Liver (tissue), 9 donors: ENCODE results near the gene DDX50. TPM values are rescaled to one million over a fixed set of nuclear protein-coding genes. Genes with fewer than 3 reads are reported as not detected.

Source experiments
- DNase-seq: peaks from one replicate; pipeline ENCODE4 v3.0.0-alpha.2; 2017; ENCODE audit warnings: low spot score
- H3K27ac ChIP-seq, 2 donors: one replicate each; pipeline ENCODE4 v1.7.0; 2013; ENCODE audit warnings: inconsistent platforms in 2 of 2, low read length in 2 of 2, control low read depth in 1 of 2, low read depth in 1 of 2, mild to moderate bottlenecking in 1 of 2
- H3K27me3 ChIP-seq, 4 donors: one replicate each; pipeline versions ENCODE4 v1.6.1 to v1.7.0; 2013; ENCODE audit warnings: low read length in 3 of 4, inconsistent platforms in 1 of 4, mild to moderate bottlenecking in 1 of 4, moderate library complexity in 1 of 4; ENCODE audit not compliant: control insufficient read depth in 4 of 4, insufficient read depth in 4 of 4
- H3K36me3 ChIP-seq, 4 donors: one replicate each; pipeline versions ENCODE4 v1.6.1 to v1.7.0; 2013; ENCODE audit warnings: low read length in 3 of 4, mild to moderate bottlenecking in 3 of 4, low read depth in 1 of 4, moderate library complexity in 1 of 4; ENCODE audit not compliant: control insufficient read depth in 4 of 4, insufficient read depth in 3 of 4
- H3K4me1 ChIP-seq, 4 donors: one replicate each; pipeline versions ENCODE4 v1.6.1 to v1.7.0; 2013; ENCODE audit warnings: low read length in 3 of 4, mild to moderate bottlenecking in 3 of 4, moderate library complexity in 1 of 4; ENCODE audit not compliant: control insufficient read depth in 4 of 4, insufficient read depth in 4 of 4
- H3K4me3 ChIP-seq, 3 donors: one replicate each; pipeline versions ENCODE4 v1.6.1 to v1.7.0; 2013; ENCODE audit warnings: low read length in 3 of 3, control low read depth in 1 of 3, low read depth in 1 of 3, mild to moderate bottlenecking in 1 of 3
- H3K9ac ChIP-seq, 2 donors: one replicate each; pipeline ENCODE4 v1.7.0; 2013; ENCODE audit warnings: low read length in 2 of 2, mild to moderate bottlenecking in 2 of 2, moderate library complexity in 2 of 2, control low read depth in 1 of 2, low read depth in 1 of 2
- H3K9me3 ChIP-seq, 4 donors: one replicate each; pipeline versions ENCODE4 v1.6.1 to v1.7.0; 2013; ENCODE audit warnings: low read length in 3 of 4; ENCODE audit not compliant: control insufficient read depth in 4 of 4
- EGR1 ChIP-seq, 2 donors: IDR thresholded peaks; 2 replicates each; pipeline ENCODE4 v1.6.1; 2016 to 2018; ENCODE audit warnings: antibody characterized with exemption in 2 of 2, low read depth in 2 of 2
- FOXA1 ChIP-seq: IDR thresholded peaks from 2 replicates; pipeline ENCODE4 v1.6.1; 2016; ENCODE audit warnings: antibody characterized with exemption
- FOXA2 ChIP-seq: IDR thresholded peaks from 2 replicates; pipeline ENCODE4 v1.6.1; 2016; ENCODE audit warnings: antibody characterized with exemption
- GABPA ChIP-seq, 2 donors: IDR thresholded peaks in 1 of 2; conservative IDR thresholded peaks in 1 of 2; 2 replicates each; pipeline ENCODE4 v1.6.1; 2016; ENCODE audit warnings: antibody characterized with exemption in 2 of 2, mild to moderate bottlenecking in 1 of 2, moderate library complexity in 1 of 2
- HNF4A ChIP-seq, 2 donors: conservative IDR thresholded peaks; 2 replicates each; pipeline ENCODE4 v1.6.1; 2016; ENCODE audit warnings: antibody characterized with exemption in 2 of 2, mild to moderate bottlenecking in 2 of 2
- HNF4G ChIP-seq: IDR thresholded peaks from 2 replicates; pipeline ENCODE4 v1.6.1; 2016; ENCODE audit warnings: antibody characterized with exemption
- JUND ChIP-seq, 2 donors: IDR thresholded peaks; 2 replicates each; pipeline ENCODE4 v1.6.1; 2016; ENCODE audit warnings: antibody characterized with exemption in 2 of 2
- NR2F2 ChIP-seq: IDR thresholded peaks from 2 replicates; pipeline ENCODE4 v1.6.1; 2016; ENCODE audit warnings: antibody characterized with exemption
- RAD21 ChIP-seq, 2 donors: IDR thresholded peaks; 2 replicates each; pipeline ENCODE4 v1.6.1; 2016; ENCODE audit warnings: antibody characterized with exemption in 2 of 2, mild to moderate bottlenecking in 2 of 2
- RXRA ChIP-seq, 2 donors: IDR thresholded peaks; 2 replicates each; pipeline ENCODE4 v1.6.1; 2017 to 2018; ENCODE audit warnings: antibody characterized with exemption in 2 of 2, mild to moderate bottlenecking in 1 of 2
- SP1 ChIP-seq: IDR thresholded peaks from 2 replicates; pipeline ENCODE4 v1.6.1; 2018; ENCODE audit warnings: antibody characterized with exemption, mild to moderate bottlenecking
- TAF1 ChIP-seq: conservative IDR thresholded peaks from 2 replicates; pipeline ENCODE4 v1.6.1; 2016; ENCODE audit warnings: antibody characterized with exemption, mild to moderate bottlenecking
- WGBS: extraction: QIAGEN DNeasy Blood & Tissue Kit; methylation state at CpG from one replicate; pipeline ENCODE4 v1.1.7; 2013; 5-methylcytosine and 5-hydroxymethylcytosine counted together
- polyA plus RNA-seq, 2 donors: library from polyadenylated mRNA; stranded (reverse) in 1 of 2; unstranded in 1 of 2; fragments of 200-250 nt in 1 of 2; fragments of >200 nt in 1 of 2; fragmentation: Nextera tagmentation in 1 of 2; extraction: Ambion mirVana in 1 of 2; gene quantifications; one replicate each; pipeline versions ENCODE4 v1.2.1 to v1.2.3, GENCODE V29; 2013 to 2015
- total RNA-seq, 2 donors: library from RNA; depleted of rRNA; stranded (reverse); fragments of >200 nt; gene quantifications; one replicate each; pipeline ENCODE4 v1.2.3, GENCODE V29; 2014
- TF ChIP-seq, protein P1 (sequence below): IDR thresholded peaks from 2 replicates; pipeline ENCODE4 v1.6.1; 2016; ENCODE audit warnings: antibody characterized with exemption, mild to moderate bottlenecking
- TF ChIP-seq, protein P2 (sequence below): fragments of 150-350 bp; IDR thresholded peaks from 2 replicates; pipeline ENCODE4 v1.5.1; 2017; ENCODE audit warnings: improper control_type of control experiment, low read depth, low read length; ENCODE audit not compliant: missing input control
- TF ChIP-seq, protein P3 (sequence below): IDR thresholded peaks from 2 replicates; pipeline ENCODE4 v1.6.1; 2016; ENCODE audit warnings: antibody characterized with exemption
- TF ChIP-seq, protein P4 (sequence below): IDR thresholded peaks from 2 replicates; pipeline ENCODE4 v1.6.1; 2016; ENCODE audit warnings: antibody characterized with exemption
- donor health status: healthy.
- donor health status: healthy.
- donor health status: healthy.
- donor health status: healthy.
- donor health status: healthy.

Gene DDX50
- total and polyA plus RNA-seq, 4 donors, result 7.0 to 18.8 (median 10.5) TPM

DNA sequence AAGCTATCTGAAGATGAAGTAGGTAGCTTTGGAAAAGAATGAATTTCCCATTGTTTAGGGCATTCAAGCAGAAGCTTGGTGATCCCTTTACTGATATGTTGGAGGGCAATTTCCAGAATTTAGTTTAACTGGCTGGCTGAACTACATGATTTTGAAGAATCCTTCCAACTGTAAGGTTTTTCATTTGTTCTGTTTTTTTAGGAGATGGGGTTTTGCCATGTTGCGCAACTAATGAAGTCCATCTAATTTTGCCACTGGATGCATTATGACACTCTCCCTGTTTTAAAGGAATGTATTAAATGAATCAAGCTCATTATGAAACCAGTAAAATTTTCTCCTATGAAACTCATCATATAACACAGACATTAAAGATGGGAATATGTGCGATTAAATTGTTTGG is 6.1 kb upstream of the DDX50 start:
- H3K27me3 ChIP-seq, result no peaks in the 10 kb centered on the region
- H3K4me3 ChIP-seq, result no peak overlapping the region
- no peaks in the 10 kb centered on the region for H3K36me3 ChIP-seq
- 100% methylated on average over 2 of the region's 2 CpGs for WGBS
- no peaks in the 10 kb centered on the region for H3K9me3 ChIP-seq
- H3K4me1 ChIP-seq, result peaks cover 0 to 3% (median 1%) of the 10 kb centered on the region in 4 donors
- DNase-seq, result no peak
- no peak overlapping the region for H3K27ac ChIP-seq
- no peak for TF ChIP-seq SP1
- TF ChIP-seq TAF1, result no peak
- TF ChIP-seq HNF4G, result no peak
- no peak overlapping the region for H3K9ac ChIP-seq

DNA sequence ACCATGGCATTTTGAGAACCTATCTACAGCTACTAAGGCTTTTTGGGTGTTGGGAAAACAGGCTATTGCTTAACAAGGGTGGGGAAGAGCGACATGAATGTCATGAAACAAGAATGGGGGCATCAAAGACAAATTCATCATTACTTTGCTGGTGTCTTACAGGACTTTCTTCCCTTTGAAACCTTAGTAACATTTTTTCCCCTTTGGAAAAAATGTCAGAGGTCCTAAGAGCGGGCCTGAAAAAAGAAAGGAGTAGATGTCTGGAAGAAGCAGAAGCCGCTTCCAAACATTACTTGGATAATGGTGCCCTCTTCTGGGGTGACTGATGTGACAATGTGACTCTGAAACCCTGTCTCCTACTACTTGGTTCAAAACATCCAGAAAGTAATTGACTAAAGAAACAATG is 3.8 kb upstream of the DDX50 start:
- H3K27ac ChIP-seq, result no peak overlapping the region
- H3K9me3 ChIP-seq, result no peaks in the 10 kb centered on the region
- no peak overlapping the region for H3K9ac ChIP-seq
- 37% methylated on average over 3 of the region's 3 CpGs for WGBS
- H3K4me3 ChIP-seq, result no peak overlapping the region
- peak; percentile 45 for DNase-seq
- H3K4me1 ChIP-seq, result peaks cover 0 to 16% (median 10%) of the 10 kb centered on the region in 4 donors
- TF ChIP-seq, protein P1, sequence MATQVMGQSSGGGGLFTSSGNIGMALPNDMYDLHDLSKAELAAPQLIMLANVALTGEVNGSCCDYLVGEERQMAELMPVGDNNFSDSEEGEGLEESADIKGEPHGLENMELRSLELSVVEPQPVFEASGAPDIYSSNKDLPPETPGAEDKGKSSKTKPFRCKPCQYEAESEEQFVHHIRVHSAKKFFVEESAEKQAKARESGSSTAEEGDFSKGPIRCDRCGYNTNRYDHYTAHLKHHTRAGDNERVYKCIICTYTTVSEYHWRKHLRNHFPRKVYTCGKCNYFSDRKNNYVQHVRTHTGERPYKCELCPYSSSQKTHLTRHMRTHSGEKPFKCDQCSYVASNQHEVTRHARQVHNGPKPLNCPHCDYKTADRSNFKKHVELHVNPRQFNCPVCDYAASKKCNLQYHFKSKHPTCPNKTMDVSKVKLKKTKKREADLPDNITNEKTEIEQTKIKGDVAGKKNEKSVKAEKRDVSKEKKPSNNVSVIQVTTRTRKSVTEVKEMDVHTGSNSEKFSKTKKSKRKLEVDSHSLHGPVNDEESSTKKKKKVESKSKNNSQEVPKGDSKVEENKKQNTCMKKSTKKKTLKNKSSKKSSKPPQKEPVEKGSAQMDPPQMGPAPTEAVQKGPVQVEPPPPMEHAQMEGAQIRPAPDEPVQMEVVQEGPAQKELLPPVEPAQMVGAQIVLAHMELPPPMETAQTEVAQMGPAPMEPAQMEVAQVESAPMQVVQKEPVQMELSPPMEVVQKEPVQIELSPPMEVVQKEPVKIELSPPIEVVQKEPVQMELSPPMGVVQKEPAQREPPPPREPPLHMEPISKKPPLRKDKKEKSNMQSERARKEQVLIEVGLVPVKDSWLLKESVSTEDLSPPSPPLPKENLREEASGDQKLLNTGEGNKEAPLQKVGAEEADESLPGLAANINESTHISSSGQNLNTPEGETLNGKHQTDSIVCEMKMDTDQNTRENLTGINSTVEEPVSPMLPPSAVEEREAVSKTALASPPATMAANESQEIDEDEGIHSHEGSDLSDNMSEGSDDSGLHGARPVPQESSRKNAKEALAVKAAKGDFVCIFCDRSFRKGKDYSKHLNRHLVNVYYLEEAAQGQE, result no peak
- TF ChIP-seq RAD21 (IDR thresholded peaks at IDR 0.05) (peak; percentile 88 to 90), HNF4A (conservative IDR thresholded peaks at IDR 0.05) (peak in 1 of 2 donors; percentile 35), EGR1 (IDR thresholded peaks at IDR 0.05; ENCODE audit: low read depth in 2 of 2) (no peak), NR2F2 (no peak), RXRA (IDR thresholded peaks at IDR 0.05) (peak in 1 of 2 donors; percentile 32), FOXA1 (no peak), FOXA2 (no peak), GABPA (IDR thresholded peaks at IDR 0.05 in 1 of 2, conservative IDR thresholded peaks at IDR 0.05 in 1 of 2) (no peak), JUND (IDR thresholded peaks at IDR 0.05) (peak in 1 of 2 donors; percentile 29), HNF4G (no peak), TAF1 (no peak), SP1 (no peak)
- TF ChIP-seq, protein P2, sequence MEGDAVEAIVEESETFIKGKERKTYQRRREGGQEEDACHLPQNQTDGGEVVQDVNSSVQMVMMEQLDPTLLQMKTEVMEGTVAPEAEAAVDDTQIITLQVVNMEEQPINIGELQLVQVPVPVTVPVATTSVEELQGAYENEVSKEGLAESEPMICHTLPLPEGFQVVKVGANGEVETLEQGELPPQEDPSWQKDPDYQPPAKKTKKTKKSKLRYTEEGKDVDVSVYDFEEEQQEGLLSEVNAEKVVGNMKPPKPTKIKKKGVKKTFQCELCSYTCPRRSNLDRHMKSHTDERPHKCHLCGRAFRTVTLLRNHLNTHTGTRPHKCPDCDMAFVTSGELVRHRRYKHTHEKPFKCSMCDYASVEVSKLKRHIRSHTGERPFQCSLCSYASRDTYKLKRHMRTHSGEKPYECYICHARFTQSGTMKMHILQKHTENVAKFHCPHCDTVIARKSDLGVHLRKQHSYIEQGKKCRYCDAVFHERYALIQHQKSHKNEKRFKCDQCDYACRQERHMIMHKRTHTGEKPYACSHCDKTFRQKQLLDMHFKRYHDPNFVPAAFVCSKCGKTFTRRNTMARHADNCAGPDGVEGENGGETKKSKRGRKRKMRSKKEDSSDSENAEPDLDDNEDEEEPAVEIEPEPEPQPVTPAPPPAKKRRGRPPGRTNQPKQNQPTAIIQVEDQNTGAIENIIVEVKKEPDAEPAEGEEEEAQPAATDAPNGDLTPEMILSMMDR, result peak; percentile 55
- TF ChIP-seq, protein P3, sequence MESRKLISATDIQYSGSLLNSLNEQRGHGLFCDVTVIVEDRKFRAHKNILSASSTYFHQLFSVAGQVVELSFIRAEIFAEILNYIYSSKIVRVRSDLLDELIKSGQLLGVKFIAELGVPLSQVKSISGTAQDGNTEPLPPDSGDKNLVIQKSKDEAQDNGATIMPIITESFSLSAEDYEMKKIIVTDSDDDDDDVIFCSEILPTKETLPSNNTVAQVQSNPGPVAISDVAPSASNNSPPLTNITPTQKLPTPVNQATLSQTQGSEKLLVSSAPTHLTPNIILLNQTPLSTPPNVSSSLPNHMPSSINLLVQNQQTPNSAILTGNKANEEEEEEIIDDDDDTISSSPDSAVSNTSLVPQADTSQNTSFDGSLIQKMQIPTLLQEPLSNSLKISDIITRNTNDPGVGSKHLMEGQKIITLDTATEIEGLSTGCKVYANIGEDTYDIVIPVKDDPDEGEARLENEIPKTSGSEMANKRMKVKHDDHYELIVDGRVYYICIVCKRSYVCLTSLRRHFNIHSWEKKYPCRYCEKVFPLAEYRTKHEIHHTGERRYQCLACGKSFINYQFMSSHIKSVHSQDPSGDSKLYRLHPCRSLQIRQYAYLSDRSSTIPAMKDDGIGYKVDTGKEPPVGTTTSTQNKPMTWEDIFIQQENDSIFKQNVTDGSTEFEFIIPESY, result no peak
- TF ChIP-seq, protein P4, sequence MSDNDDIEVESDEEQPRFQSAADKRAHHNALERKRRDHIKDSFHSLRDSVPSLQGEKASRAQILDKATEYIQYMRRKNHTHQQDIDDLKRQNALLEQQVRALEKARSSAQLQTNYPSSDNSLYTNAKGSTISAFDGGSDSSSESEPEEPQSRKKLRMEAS, result no peak
- H3K27me3 ChIP-seq, result no peaks in the 10 kb centered on the region
- no peaks in the 10 kb centered on the region for H3K36me3 ChIP-seq
